Mesenchymal stem cell (in vitro differentiated cells and primary cell): ENCODE measurements around the gene PLPPR3.

Experiments used
- DNase-seq: peaks from one replicate; pipeline ENCODE4 v3.0.0-alpha.2; 2013
- H2AFZ ChIP-seq: one replicate; pipeline ENCODE4 v1.6.1; 2013; ENCODE audit warnings: low read depth, mild to moderate bottlenecking, control low read depth, inconsistent platforms, low read length, moderate library complexity
- H2AK5ac ChIP-seq: 2 replicates; pipeline ENCODE4 v1.6.1; 2013; ENCODE audit warnings: low read length, moderate library complexity, mild to moderate bottlenecking, inconsistent platforms; ENCODE audit not compliant: severe bottlenecking
- H2BK120ac ChIP-seq: one replicate; pipeline ENCODE4 v1.6.1; 2013; ENCODE audit warnings: low read depth, mild to moderate bottlenecking, inconsistent platforms, low read length, moderate library complexity
- H2BK12ac ChIP-seq, 2 experiments: one replicate each; pipeline ENCODE4 v1.6.1; 2013; ENCODE audit warnings: inconsistent platforms in 2 of 2, low read length in 2 of 2, mild to moderate bottlenecking in 2 of 2, moderate library complexity in 2 of 2, control low read depth in 1 of 2
- H2BK15ac ChIP-seq: one replicate; pipeline ENCODE4 v1.6.1; 2013; ENCODE audit warnings: mild to moderate bottlenecking, low read depth, inconsistent platforms; ENCODE audit not compliant: poor library complexity, severe bottlenecking
- H2BK5ac ChIP-seq: 2 replicates; pipeline ENCODE4 v1.6.1; 2013; ENCODE audit warnings: low read depth, mild to moderate bottlenecking, low read length, control low read depth, inconsistent platforms; ENCODE audit not compliant: poor library complexity, severe bottlenecking
- H3K14ac ChIP-seq, 2 experiments: one replicate each; pipeline ENCODE4 v1.6.1; 2013; ENCODE audit warnings: inconsistent platforms in 2 of 2, low read length in 2 of 2, control low read depth in 1 of 2, mild to moderate bottlenecking in 1 of 2, moderate library complexity in 1 of 2
- H3K18ac ChIP-seq, 2 experiments: one replicate each; pipeline ENCODE4 v1.6.1; 2013; ENCODE audit warnings: inconsistent platforms in 2 of 2, low read length in 2 of 2, control low read depth in 1 of 2, low read depth in 1 of 2, mild to moderate bottlenecking in 1 of 2
- H3K23ac ChIP-seq, 2 experiments: one replicate each; pipeline ENCODE4 v1.6.1; 2013; ENCODE audit warnings: inconsistent platforms in 2 of 2, low read length in 2 of 2, mild to moderate bottlenecking in 2 of 2, moderate library complexity in 2 of 2, control low read depth in 1 of 2
- H3K27ac ChIP-seq: 2 replicates; pipeline ENCODE4 v1.5.1; 2013; ENCODE audit warnings: mild to moderate bottlenecking, moderate library complexity, low read length, control low read depth, inconsistent platforms; ENCODE audit not compliant: poor library complexity, severe bottlenecking
- H3K27me3 ChIP-seq, 2 experiments: 2 replicates each; pipeline versions ENCODE4 v1.6.1 to v1.7.0; 2013; ENCODE audit warnings: low read length in 2 of 2, mild to moderate bottlenecking in 2 of 2, moderate library complexity in 2 of 2, control low read depth in 1 of 2, inconsistent platforms in 1 of 2; ENCODE audit not compliant: control insufficient read depth in 1 of 2, insufficient read depth in 1 of 2
- H3K36me3 ChIP-seq, 2 experiments: 2 replicates each; pipeline versions ENCODE4 v1.6.1 to v1.7.0; 2013; ENCODE audit warnings: low read length in 2 of 2, control low read depth in 1 of 2, inconsistent platforms in 1 of 2, low read depth in 1 of 2, mild to moderate bottlenecking in 1 of 2; ENCODE audit not compliant: insufficient read depth in 2 of 2, control insufficient read depth in 1 of 2
- H3K4ac ChIP-seq, 2 experiments: one replicate each; pipeline ENCODE4 v1.6.1; 2013; ENCODE audit warnings: inconsistent platforms in 2 of 2, low read length in 2 of 2, mild to moderate bottlenecking in 2 of 2, moderate library complexity in 2 of 2, control low read depth in 1 of 2, low read depth in 1 of 2
- H3K4me1 ChIP-seq: 2 replicates; pipeline ENCODE4 v1.6.1; 2013; ENCODE audit warnings: low read depth, low read length, control low read depth; ENCODE audit not compliant: control insufficient read depth, insufficient read depth
- H3K4me2 ChIP-seq: 2 replicates; pipeline ENCODE4 v1.6.1; 2013; ENCODE audit warnings: low read length, mild to moderate bottlenecking, inconsistent platforms; ENCODE audit not compliant: poor library complexity, severe bottlenecking
- H3K4me3 ChIP-seq, 2 experiments: 2 replicates each; pipeline versions ENCODE4 v1.5.1 to v1.7.0; 2013; ENCODE audit warnings: low read length in 2 of 2, mild to moderate bottlenecking in 2 of 2, control low read depth in 1 of 2, low read depth in 1 of 2; ENCODE audit not compliant: insufficient read depth in 1 of 2
- H3K79me1 ChIP-seq: replicated peaks from 2 replicates; pipeline ENCODE4 v1.6.1; 2013; ENCODE audit warnings: mild to moderate bottlenecking, control low read depth, low read length, inconsistent platforms; ENCODE audit not compliant: poor library complexity, severe bottlenecking
- H3K9ac ChIP-seq: 2 replicates; pipeline ENCODE4 v1.7.0; 2013; ENCODE audit warnings: mild to moderate bottlenecking, low read length, moderate library complexity
- H3K9me3 ChIP-seq: 2 replicates; pipeline ENCODE4 v1.7.0; 2013; ENCODE audit warnings: mild to moderate bottlenecking, low read length; ENCODE audit not compliant: control insufficient read depth
- H4K8ac ChIP-seq: one replicate; pipeline ENCODE4 v1.6.1; 2013; ENCODE audit warnings: inconsistent platforms, mild to moderate bottlenecking, low read length, moderate library complexity
- H4K91ac ChIP-seq: one replicate; pipeline ENCODE4 v1.6.1; 2013; ENCODE audit warnings: mild to moderate bottlenecking, low read length, inconsistent platforms
- WGBS: methylation state at CpG from one replicate; pipeline ENCODE4 v1.1.7; 2013; ENCODE audit warnings: mixed read lengths; 5-methylcytosine and 5-hydroxymethylcytosine counted together

The PLPPR3 gene

GRCh38 chr19:803686-804418 lies 17.9 kb downstream of the PLPPR3 start:
- no peak overlapping the region for H3K4me3 ChIP-seq
- no peak overlapping the region for H2AK5ac ChIP-seq
- 95% methylated on average over 31 of the region's 31 CpGs for WGBS
- H4K8ac ChIP-seq, result no peak overlapping the region
- H3K27ac ChIP-seq, result no peak overlapping the region
- no peak for DNase-seq
- no peak overlapping the region for H2BK15ac ChIP-seq
- no peak overlapping the region for H3K23ac ChIP-seq
- H3K4me1 ChIP-seq, result peaks cover 45% of the 10 kb centered on the region
- H3K18ac ChIP-seq, result no peak overlapping the region
- no peak overlapping the region for H2BK5ac ChIP-seq
- no peaks in the 10 kb centered on the region for H3K9me3 ChIP-seq
- no peaks in the 10 kb centered on the region for H3K79me1 ChIP-seq
- H3K14ac ChIP-seq, result no peak overlapping the region
- no peak overlapping the region for H2AFZ ChIP-seq
- no peaks in the 10 kb centered on the region for H3K27me3 ChIP-seq
- H3K9ac ChIP-seq, result no peak overlapping the region
- H3K4ac ChIP-seq, result no peak overlapping the region
- H3K36me3 ChIP-seq, result peaks cover 59 to 96% of the 10 kb centered on the region in 2 experiments
- no peak overlapping the region for H3K4me2 ChIP-seq
- H2BK12ac ChIP-seq, result no peak overlapping the region
- no peak overlapping the region for H4K91ac ChIP-seq
- no peak overlapping the region for H2BK120ac ChIP-seq

GRCh38 chr19:803099-803561 lies 18.6 kb downstream of the PLPPR3 start:
- H3K79me1 ChIP-seq, result no peaks in the 10 kb centered on the region
- no peak overlapping the region for H4K8ac ChIP-seq
- H3K27ac ChIP-seq, result no peak overlapping the region
- WGBS, result 96% methylated on average over 17 of the region's 17 CpGs
- no peak overlapping the region for H2BK5ac ChIP-seq
- peak overlapping the region; percentile 19 for H3K4me2 ChIP-seq
- H3K4me3 ChIP-seq, result no peak overlapping the region
- H2BK120ac ChIP-seq, result no peak overlapping the region
- peaks cover 45% of the 10 kb centered on the region for H3K4me1 ChIP-seq
- no peak overlapping the region for H3K18ac ChIP-seq
- no peak overlapping the region for H2BK15ac ChIP-seq
- H3K27me3 ChIP-seq, result no peaks in the 10 kb centered on the region
- no peak overlapping the region for H2BK12ac ChIP-seq
- no peaks in the 10 kb centered on the region for H3K9me3 ChIP-seq
- no peak overlapping the region for H3K4ac ChIP-seq
- no peak overlapping the region for H2AK5ac ChIP-seq
- no peak overlapping the region for H4K91ac ChIP-seq
- H3K14ac ChIP-seq, result no peak overlapping the region
- peaks cover 54 to 92% of the 10 kb centered on the region in 2 experiments for H3K36me3 ChIP-seq
- DNase-seq, result no peak
- H3K23ac ChIP-seq, result peak overlapping the region in 1 of 2 experiments; percentile 1
- H3K9ac ChIP-seq, result peak overlapping the region; percentile 96
- H2AFZ ChIP-seq, result no peak overlapping the region

DNA sequence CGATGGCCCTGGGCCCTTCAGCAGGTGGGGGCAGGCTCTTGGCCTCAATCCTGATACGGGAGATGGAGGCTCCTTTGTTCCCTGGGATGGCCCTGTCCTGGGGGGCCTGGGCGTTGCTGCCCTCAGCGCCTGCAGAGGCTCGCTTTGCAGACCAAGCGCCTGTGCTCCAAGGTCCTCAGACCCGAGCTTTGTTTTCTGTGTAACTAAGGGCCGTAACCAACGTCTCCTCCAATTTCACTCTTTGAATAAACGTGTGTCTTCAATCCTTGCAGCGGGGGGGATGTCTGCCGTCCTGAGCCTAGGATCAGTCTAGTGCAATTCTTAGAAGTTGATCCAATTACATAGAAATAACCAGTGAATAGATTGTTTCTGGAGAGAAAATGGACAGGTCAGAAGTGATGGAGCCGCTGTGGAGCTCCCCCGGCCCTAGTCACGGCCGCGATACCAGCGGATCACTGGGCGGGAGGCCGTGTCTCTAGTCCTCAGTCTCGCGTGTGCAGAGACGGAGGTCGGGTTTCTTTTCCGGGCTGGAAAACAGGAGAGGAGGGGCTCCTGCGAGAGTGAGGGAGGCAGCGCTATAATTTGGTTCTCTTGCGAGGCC lies 19.2 kb downstream of the PLPPR3 start:
- H3K4me1 ChIP-seq, result peaks cover 45% of the 10 kb centered on the region
- no peak for DNase-seq
- H3K18ac ChIP-seq, result no peak overlapping the region
- H3K79me1 ChIP-seq, result no peaks in the 10 kb centered on the region
- no peak overlapping the region for H2BK15ac ChIP-seq
- no peak overlapping the region for H2AK5ac ChIP-seq
- H3K9ac ChIP-seq, result peak overlapping the region; percentile 96
- no peak overlapping the region for H3K14ac ChIP-seq
- H3K4me2 ChIP-seq, result peak overlapping the region; percentile 10
- no peak overlapping the region for H3K4ac ChIP-seq
- H3K27me3 ChIP-seq, result no peaks in the 10 kb centered on the region
- H3K4me3 ChIP-seq, result peak overlapping the region in 1 of 2 experiments; percentile 96
- H3K9me3 ChIP-seq, result no peaks in the 10 kb centered on the region
- H2BK5ac ChIP-seq, result no peak overlapping the region
- H2BK12ac ChIP-seq, result no peak overlapping the region
- H2AFZ ChIP-seq, result no peak overlapping the region
- H2BK120ac ChIP-seq, result no peak overlapping the region
- no peak overlapping the region for H4K91ac ChIP-seq
- peaks cover 49 to 86% of the 10 kb centered on the region in 2 experiments for H3K36me3 ChIP-seq
- H3K27ac ChIP-seq, result no peak overlapping the region
- WGBS, result 93% methylated on average over 28 of the region's 28 CpGs
- H3K23ac ChIP-seq, result no peak overlapping the region
- H4K8ac ChIP-seq, result no peak overlapping the region

GRCh38 chr19:801861-802497 lies 19.8 kb downstream of the PLPPR3 start:
- no peak overlapping the region for H2BK120ac ChIP-seq
- no peak overlapping the region for H2BK5ac ChIP-seq
- no peak overlapping the region for H4K8ac ChIP-seq
- H3K4ac ChIP-seq, result no peak overlapping the region
- H3K27me3 ChIP-seq, result no peaks in the 10 kb centered on the region
- H3K18ac ChIP-seq, result no peak overlapping the region
- H3K79me1 ChIP-seq, result no peaks in the 10 kb centered on the region
- no peaks in the 10 kb centered on the region for H3K9me3 ChIP-seq
- H3K9ac ChIP-seq, result peak overlapping the region; percentile 96
- no peak overlapping the region for H2AFZ ChIP-seq
- H3K23ac ChIP-seq, result no peak overlapping the region
- H4K91ac ChIP-seq, result no peak overlapping the region
- peak overlapping the region; percentile 62 for H3K4me2 ChIP-seq
- H2BK12ac ChIP-seq, result no peak overlapping the region
- H2BK15ac ChIP-seq, result no peak overlapping the region
- peaks cover 43 to 81% of the 10 kb centered on the region in 2 experiments for H3K36me3 ChIP-seq
- H2AK5ac ChIP-seq, result no peak overlapping the region
- DNase-seq, result no peak
- 84% methylated on average over 23 of the region's 23 CpGs for WGBS
- H3K4me1 ChIP-seq, result peaks cover 45% of the 10 kb centered on the region
- peak overlapping the region in 1 of 2 experiments; percentile 96 for H3K4me3 ChIP-seq
- H3K14ac ChIP-seq, result no peak overlapping the region
- H3K27ac ChIP-seq, result no peak overlapping the region
